PC-3 (cell line): ENCODE results near the gene KIF3A.

Experiments used
- EZH2 ChIP-seq: fragments of 300-600 bp; sonication (generic); IDR thresholded peaks from one replicate; pipeline ENCODE4 v1.6.1; 2017; ENCODE audit warnings: antibody characterized with exemption, mild to moderate bottlenecking, low read length; ENCODE audit not compliant: unreplicated experiment
- TF ChIP-seq, protein P1 (sequence below): fragments of 300-600 bp; sonication (generic); conservative IDR thresholded peaks from 2 replicates; pipeline ENCODE4 v1.5.1; 2017; ENCODE audit warnings: antibody characterized with exemption, low read depth, mild to moderate bottlenecking, low read length

- TF ChIP-seq, protein P1, sequence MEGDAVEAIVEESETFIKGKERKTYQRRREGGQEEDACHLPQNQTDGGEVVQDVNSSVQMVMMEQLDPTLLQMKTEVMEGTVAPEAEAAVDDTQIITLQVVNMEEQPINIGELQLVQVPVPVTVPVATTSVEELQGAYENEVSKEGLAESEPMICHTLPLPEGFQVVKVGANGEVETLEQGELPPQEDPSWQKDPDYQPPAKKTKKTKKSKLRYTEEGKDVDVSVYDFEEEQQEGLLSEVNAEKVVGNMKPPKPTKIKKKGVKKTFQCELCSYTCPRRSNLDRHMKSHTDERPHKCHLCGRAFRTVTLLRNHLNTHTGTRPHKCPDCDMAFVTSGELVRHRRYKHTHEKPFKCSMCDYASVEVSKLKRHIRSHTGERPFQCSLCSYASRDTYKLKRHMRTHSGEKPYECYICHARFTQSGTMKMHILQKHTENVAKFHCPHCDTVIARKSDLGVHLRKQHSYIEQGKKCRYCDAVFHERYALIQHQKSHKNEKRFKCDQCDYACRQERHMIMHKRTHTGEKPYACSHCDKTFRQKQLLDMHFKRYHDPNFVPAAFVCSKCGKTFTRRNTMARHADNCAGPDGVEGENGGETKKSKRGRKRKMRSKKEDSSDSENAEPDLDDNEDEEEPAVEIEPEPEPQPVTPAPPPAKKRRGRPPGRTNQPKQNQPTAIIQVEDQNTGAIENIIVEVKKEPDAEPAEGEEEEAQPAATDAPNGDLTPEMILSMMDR = no peak
- TF ChIP-seq EZH2 = no peak
These were observed 16.8 kb upstream of the KIF3A start for GRCh38 chr5:132754111-132754510.
